Measurements from ENCODE around the gene PIK3R4.

GRCh38 chr3:130737622-130738021, 9.0 kb downstream of the PIK3R4 start:
- TF ChIP-seq, protein P1, sequence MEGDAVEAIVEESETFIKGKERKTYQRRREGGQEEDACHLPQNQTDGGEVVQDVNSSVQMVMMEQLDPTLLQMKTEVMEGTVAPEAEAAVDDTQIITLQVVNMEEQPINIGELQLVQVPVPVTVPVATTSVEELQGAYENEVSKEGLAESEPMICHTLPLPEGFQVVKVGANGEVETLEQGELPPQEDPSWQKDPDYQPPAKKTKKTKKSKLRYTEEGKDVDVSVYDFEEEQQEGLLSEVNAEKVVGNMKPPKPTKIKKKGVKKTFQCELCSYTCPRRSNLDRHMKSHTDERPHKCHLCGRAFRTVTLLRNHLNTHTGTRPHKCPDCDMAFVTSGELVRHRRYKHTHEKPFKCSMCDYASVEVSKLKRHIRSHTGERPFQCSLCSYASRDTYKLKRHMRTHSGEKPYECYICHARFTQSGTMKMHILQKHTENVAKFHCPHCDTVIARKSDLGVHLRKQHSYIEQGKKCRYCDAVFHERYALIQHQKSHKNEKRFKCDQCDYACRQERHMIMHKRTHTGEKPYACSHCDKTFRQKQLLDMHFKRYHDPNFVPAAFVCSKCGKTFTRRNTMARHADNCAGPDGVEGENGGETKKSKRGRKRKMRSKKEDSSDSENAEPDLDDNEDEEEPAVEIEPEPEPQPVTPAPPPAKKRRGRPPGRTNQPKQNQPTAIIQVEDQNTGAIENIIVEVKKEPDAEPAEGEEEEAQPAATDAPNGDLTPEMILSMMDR (IDR thresholded peaks at IDR 0.05) = no peak
- TF ChIP-seq POLR2AphosphoS5 (IDR thresholded peaks at IDR 0.05) (no peak), POLR2A (IDR thresholded peaks at IDR 0.05) (no peak)
